Muscle layer of duodenum (tissue), 2 donors: ENCODE results near the gene LPCAT4.
"Not testable (repeated sequence)": the region's sequence is repeated elsewhere in the genome, so short reads cannot be mapped to it uniquely, and the experiment has no call there.

Experiments used
- H3K27ac ChIP-seq: one replicate; pipeline ENCODE4 v1.7.0; 2013; ENCODE audit warnings: mild to moderate bottlenecking, low read length
- H3K27me3 ChIP-seq: one replicate; pipeline ENCODE4 v1.7.0; 2013; ENCODE audit warnings: low read depth, mild to moderate bottlenecking, control low read depth, low read length
- H3K36me3 ChIP-seq, 2 donors: one replicate each; pipeline ENCODE4 v1.7.0; 2013; ENCODE audit warnings: low read length in 2 of 2, control low read depth in 1 of 2, mild to moderate bottlenecking in 1 of 2; ENCODE audit not compliant: insufficient read depth in 2 of 2, control insufficient read depth in 1 of 2
- H3K4me1 ChIP-seq, 2 donors: one replicate each; pipeline ENCODE4 v1.7.0; 2013; ENCODE audit warnings: low read length in 2 of 2, mild to moderate bottlenecking in 2 of 2, control low read depth in 1 of 2, moderate library complexity in 1 of 2; ENCODE audit not compliant: insufficient read depth in 2 of 2, control insufficient read depth in 1 of 2
- H3K4me3 ChIP-seq, 2 donors: one replicate each; pipeline ENCODE4 v1.7.0; 2013; ENCODE audit warnings: low read length in 2 of 2, low read depth in 1 of 2, mild to moderate bottlenecking in 1 of 2
- H3K9me3 ChIP-seq, 2 donors: one replicate each; pipeline ENCODE4 v1.7.0; 2013; ENCODE audit warnings: low read length in 2 of 2, control low read depth in 1 of 2, mild to moderate bottlenecking in 1 of 2; ENCODE audit not compliant: control insufficient read depth in 1 of 2
- donor health status: healthy.

Gene LPCAT4

GRCh38 chr15:34361278-34361677 lies 5.7 kb downstream of the LPCAT4 start:
- Histone ChIP-seq H3K36me3 (peaks cover 24 to 35% of the 10 kb centered on the region in 2 donors), H3K9me3 (no peaks in the 10 kb centered on the region), H3K27me3 (no peaks in the 10 kb centered on the region), H3K27ac (no peak overlapping the region), H3K4me3 (no peak overlapping the region), H3K4me1 (peaks cover 8 to 10% of the 10 kb centered on the region in 2 donors)

GRCh38 chr15:34360298-34360697 lies 6.7 kb downstream of the LPCAT4 start:
- Histone ChIP-seq H3K27ac (no peak overlapping the region), H3K36me3 (peaks cover 24 to 35% of the 10 kb centered on the region in 2 donors), H3K4me1 (peaks cover under 1% of the 10 kb centered on the region in 2 donors), H3K9me3 (no peaks in the 10 kb centered on the region), H3K27me3 (no peaks in the 10 kb centered on the region), H3K4me3 (no peak overlapping the region)

GRCh38 chr15:34359416-34359815 lies 7.6 kb downstream of the LPCAT4 start:
- Histone ChIP-seq H3K9me3 (no peaks in the 10 kb centered on the region), H3K27me3 (no peaks in the 10 kb centered on the region), H3K4me3 (no peak overlapping the region), H3K36me3 (peaks cover 24 to 35% of the 10 kb centered on the region in 2 donors), H3K4me1 (no peaks in the 10 kb centered on the region), H3K27ac (no peak overlapping the region)

GRCh38 chr15:34358948-34359347 lies 8.0 kb downstream of the LPCAT4 start:
- no peaks in the 10 kb centered on the region for H3K4me1 ChIP-seq
- no peak overlapping the region for H3K27ac ChIP-seq
- H3K36me3 ChIP-seq, result peaks cover 24 to 40% of the 10 kb centered on the region in 2 donors

GRCh38 chr15:34358367-34358766 lies 8.6 kb downstream of the LPCAT4 start:
- Histone ChIP-seq H3K27ac (no peak overlapping the region), H3K27me3 (no peaks in the 10 kb centered on the region), H3K36me3 (peaks cover 18 to 40% of the 10 kb centered on the region in 2 donors), H3K4me1 (no peaks in the 10 kb centered on the region), H3K9me3 (no peaks in the 10 kb centered on the region), H3K4me3 (no peak overlapping the region)

More at GRCh38 chr15:34358948-34359347, 8.0 kb downstream of the LPCAT4 start:
- H3K9me3 ChIP-seq, result no peaks in the 10 kb centered on the region
- no peak overlapping the region for H3K4me3 ChIP-seq
- no peaks in the 10 kb centered on the region for H3K27me3 ChIP-seq

GRCh38 chr15:34357653-34358052 lies 9.3 kb downstream of the LPCAT4 start:
- no peaks in the 10 kb centered on the region for H3K4me1 ChIP-seq
- H3K27ac ChIP-seq, result no peak overlapping the region
- H3K27me3 ChIP-seq, result no peaks in the 10 kb centered on the region
- no peaks in the 10 kb centered on the region for H3K9me3 ChIP-seq
- peaks cover 14 to 35% of the 10 kb centered on the region in 2 donors for H3K36me3 ChIP-seq
- H3K4me3 ChIP-seq, result no peak overlapping the region

- Histone ChIP-seq H3K27me3 (no peaks in the 10 kb centered on the region), H3K4me3 (no peak overlapping the region), H3K36me3 (peaks cover 11 to 26% of the 10 kb centered on the region in 2 donors)
These were observed 11.8 kb downstream of the LPCAT4 start for GRCh38 chr15:34355241-34355640.

GRCh38 chr15:34354286-34354685 lies 12.7 kb downstream of the LPCAT4 start:
- peaks cover 11 to 16% of the 10 kb centered on the region in 2 donors for H3K36me3 ChIP-seq
- H3K27ac ChIP-seq, result no peak overlapping the region
- no peaks in the 10 kb centered on the region for H3K27me3 ChIP-seq
- H3K4me3 ChIP-seq, result no peak overlapping the region
- no peaks in the 10 kb centered on the region for H3K9me3 ChIP-seq
- H3K4me1 ChIP-seq, result no peaks in the 10 kb centered on the region

More at GRCh38 chr15:34355241-34355640, 11.8 kb downstream of the LPCAT4 start:
- Histone ChIP-seq H3K4me1 (no peaks in the 10 kb centered on the region), H3K9me3 (no peaks in the 10 kb centered on the region), H3K27ac (no peak overlapping the region)

- no peaks in the 10 kb centered on the region for H3K9me3 ChIP-seq
- H3K4me3 ChIP-seq, result no peak overlapping the region
- no peaks in the 10 kb centered on the region for H3K4me1 ChIP-seq
- H3K36me3 ChIP-seq, result peaks cover 11 to 16% of the 10 kb centered on the region in 2 donors
- no peak overlapping the region for H3K27ac ChIP-seq
- H3K27me3 ChIP-seq, result no peaks in the 10 kb centered on the region
These were observed 13.4 kb downstream of the LPCAT4 start for GRCh38 chr15:34353627-34354026.

- H3K4me3 ChIP-seq, H3K4me1 ChIP-seq: not testable (repeated sequence)
- peaks cover 10 to 14% of the 10 kb centered on the region in 2 donors for H3K36me3 ChIP-seq
These were observed 14.0 kb downstream of the LPCAT4 start for GRCh38 chr15:34352996-34353395.

GRCh38 chr15:34349769-34350168 lies 17.2 kb downstream of the LPCAT4 start:
- Histone ChIP-seq H3K9me3 (no peaks in the 10 kb centered on the region), H3K27me3 (no peaks in the 10 kb centered on the region), H3K4me1 (no peaks in the 10 kb centered on the region), H3K27ac (no peak overlapping the region), H3K4me3 (no peak overlapping the region), H3K36me3 (peaks cover 0 to 5% of the 10 kb centered on the region in 2 donors)

More at GRCh38 chr15:34352996-34353395, 14.0 kb downstream of the LPCAT4 start:
- not testable (repeated sequence) for H3K9me3 ChIP-seq, H3K27ac ChIP-seq, H3K27me3 ChIP-seq

GRCh38 chr15:34348735-34349300 lies 18.2 kb downstream of the LPCAT4 start:
- Histone ChIP-seq H3K27ac (no peak overlapping the region), H3K36me3 (no peaks in the 10 kb centered on the region), H3K9me3 (no peaks in the 10 kb centered on the region), H3K4me3 (no peak overlapping the region), H3K4me1 (no peaks in the 10 kb centered on the region), H3K27me3 (no peaks in the 10 kb centered on the region)
